DOHH2 (cell line): ENCODE measurements around the gene SYNE3.

Experiments used
- EZH2phosphoT487 ChIP-seq: fragments of 200-600 bp; sonication (generic); IDR thresholded peaks from 2 replicates; pipeline ENCODE4 v1.6.1; 2017; ENCODE audit warnings: borderline replicate concordance, mild to moderate bottlenecking, antibody characterized with exemption, low read length, moderate library complexity, mixed read lengths
- TF ChIP-seq, protein P1 (sequence below): fragments of 200-600 bp; sonication (generic); IDR thresholded peaks from one replicate; pipeline ENCODE4 v1.5.1; 2014; ENCODE audit warnings: antibody characterized with exemption, mild to moderate bottlenecking, low read depth, low read length; ENCODE audit not compliant: poor library complexity, severe bottlenecking

- TF ChIP-seq, protein P1, sequence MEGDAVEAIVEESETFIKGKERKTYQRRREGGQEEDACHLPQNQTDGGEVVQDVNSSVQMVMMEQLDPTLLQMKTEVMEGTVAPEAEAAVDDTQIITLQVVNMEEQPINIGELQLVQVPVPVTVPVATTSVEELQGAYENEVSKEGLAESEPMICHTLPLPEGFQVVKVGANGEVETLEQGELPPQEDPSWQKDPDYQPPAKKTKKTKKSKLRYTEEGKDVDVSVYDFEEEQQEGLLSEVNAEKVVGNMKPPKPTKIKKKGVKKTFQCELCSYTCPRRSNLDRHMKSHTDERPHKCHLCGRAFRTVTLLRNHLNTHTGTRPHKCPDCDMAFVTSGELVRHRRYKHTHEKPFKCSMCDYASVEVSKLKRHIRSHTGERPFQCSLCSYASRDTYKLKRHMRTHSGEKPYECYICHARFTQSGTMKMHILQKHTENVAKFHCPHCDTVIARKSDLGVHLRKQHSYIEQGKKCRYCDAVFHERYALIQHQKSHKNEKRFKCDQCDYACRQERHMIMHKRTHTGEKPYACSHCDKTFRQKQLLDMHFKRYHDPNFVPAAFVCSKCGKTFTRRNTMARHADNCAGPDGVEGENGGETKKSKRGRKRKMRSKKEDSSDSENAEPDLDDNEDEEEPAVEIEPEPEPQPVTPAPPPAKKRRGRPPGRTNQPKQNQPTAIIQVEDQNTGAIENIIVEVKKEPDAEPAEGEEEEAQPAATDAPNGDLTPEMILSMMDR = no peak
- no peak for TF ChIP-seq EZH2phosphoT487
These were observed 7.0 kb downstream of the SYNE3 start for GRCh38 chr14:95509495-95509894.
